OCI-LY1 (cell line): ENCODE results near the gene ITPK1.

Experiments
- H2AFZ ChIP-seq: fragments of 200-600 bp; sonication (generic), shearing (Covaris generic); 2 replicates; pipeline ENCODE4 v1.6.0; 2014; ENCODE audit warnings: antibody characterized with exemption, mild to moderate bottlenecking, low read length
- H3F3A ChIP-seq: fragments of 200-600 bp; sonication (generic), shearing (Covaris generic); 2 replicates; pipeline ENCODE4 v1.6.0; 2014; ENCODE audit warnings: mild to moderate bottlenecking, antibody characterized with exemption, low read length, moderate library complexity; ENCODE audit not compliant: insufficient read depth
- H3K27ac ChIP-seq: fragments of 200-600 bp; sonication (generic); 2 replicates; pipeline ENCODE4 v1.5.1; 2014; ENCODE audit warnings: low read length, mixed run types, mild to moderate bottlenecking, low read depth; ENCODE audit not compliant: poor library complexity, severe bottlenecking
- H3K27me3 ChIP-seq: fragments of 200-600 bp; sonication (generic); 2 replicates; pipeline ENCODE4 v1.6.0; 2014; ENCODE audit warnings: antibody characterized with exemption, mild to moderate bottlenecking, low read length, moderate library complexity; ENCODE audit not compliant: insufficient read depth
- H3K36me3 ChIP-seq: fragments of 200-600 bp; sonication (generic); 2 replicates; pipeline ENCODE4 v1.6.1; 2014; ENCODE audit warnings: mild to moderate bottlenecking, antibody characterized with exemption, low read length, moderate library complexity, mixed read lengths; ENCODE audit not compliant: insufficient read depth
- H3K4me1 ChIP-seq: fragments of 200-600 bp; sonication (generic); 2 replicates; pipeline ENCODE4 v1.5.1; 2014; ENCODE audit warnings: mild to moderate bottlenecking, low read length, moderate library complexity; ENCODE audit not compliant: insufficient read depth, severe bottlenecking
- H3K4me2 ChIP-seq: fragments of 200-600 bp; sonication (generic), shearing (Covaris generic); 2 replicates; pipeline ENCODE4 v1.6.1; 2014; ENCODE audit warnings: low read length
- H3K4me3 ChIP-seq: fragments of 200-600 bp; sonication (generic); 2 replicates; pipeline ENCODE4 v1.5.1; 2014; ENCODE audit warnings: low read length, low read depth, mild to moderate bottlenecking, mixed read lengths; ENCODE audit not compliant: poor library complexity, severe bottlenecking
- H3K79me2 ChIP-seq: fragments of 200-600 bp; shearing (Covaris generic); 2 replicates; pipeline ENCODE4 v1.6.1; 2016; ENCODE audit warnings: mixed run types, low read length, mixed read lengths; ENCODE audit not compliant: insufficient read depth
- H3K9ac ChIP-seq: fragments of 200-600 bp; sonication (generic), shearing (Covaris generic); 2 replicates; pipeline ENCODE4 v1.6.1; 2014; ENCODE audit warnings: mild to moderate bottlenecking, low read length, mixed read lengths
- H3K9me2 ChIP-seq: fragments of 200-600 bp; sonication (generic), shearing (Covaris generic); 2 replicates; pipeline ENCODE4 v1.6.1; 2014; ENCODE audit warnings: low read depth, mild to moderate bottlenecking, low read length, mixed read lengths
- H3K9me3 ChIP-seq: fragments of 200-600 bp; shearing (Covaris generic); 2 replicates; pipeline ENCODE4 v1.6.1; 2014; ENCODE audit warnings: low read length, mixed read lengths
- H4K20me1 ChIP-seq: fragments of 200-600 bp; sonication (generic), shearing (Covaris generic); 2 replicates; pipeline ENCODE4 v1.6.0; 2016; ENCODE audit warnings: mild to moderate bottlenecking, low read length; ENCODE audit not compliant: insufficient read depth
- EZH2 ChIP-seq: fragments of 200-600 bp; sonication (generic), shearing (Covaris generic); IDR thresholded peaks from 2 replicates; pipeline ENCODE4 v1.8.0; 2017; ENCODE audit warnings: borderline replicate concordance, mixed run types, mild to moderate bottlenecking, antibody characterized with exemption, low read length, moderate library complexity, mixed read lengths
- TF ChIP-seq, protein P1 (sequence below): fragments of 200-600 bp; sonication (generic), shearing (Covaris generic); IDR thresholded peaks from 2 replicates; pipeline ENCODE4 v1.5.1; 2017; ENCODE audit warnings: mild to moderate bottlenecking, antibody characterized with exemption, low read length, moderate library complexity, mixed read lengths

The ITPK1 gene

DNA sequence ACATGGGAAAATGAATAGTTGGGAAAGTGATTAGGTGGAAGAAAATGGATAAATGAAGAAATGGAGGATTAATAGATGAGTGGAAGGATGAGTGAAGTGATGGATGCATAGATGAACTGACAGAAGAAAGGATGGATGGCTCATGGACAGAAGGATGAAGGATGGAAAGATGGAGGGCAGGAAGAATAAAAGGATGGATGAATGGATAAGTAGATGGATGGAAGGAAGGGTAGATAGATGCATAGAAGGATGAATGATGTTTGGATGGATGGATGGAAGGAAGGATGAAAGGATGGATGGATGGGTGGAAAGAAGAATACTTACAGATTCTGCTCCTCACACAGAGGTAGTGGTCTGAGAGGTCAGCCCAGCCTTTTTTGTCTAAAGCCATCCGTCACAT lies 228.6 kb downstream of the ITPK1 start:
- H3K79me2 ChIP-seq: no peaks in the 10 kb centered on the region
- H3F3A ChIP-seq: no peaks in the 10 kb centered on the region
- H4K20me1 ChIP-seq: no peaks in the 10 kb centered on the region
- H3K9ac ChIP-seq: no peak overlapping the region
- no peak for TF ChIP-seq EZH2
- TF ChIP-seq, protein P1, sequence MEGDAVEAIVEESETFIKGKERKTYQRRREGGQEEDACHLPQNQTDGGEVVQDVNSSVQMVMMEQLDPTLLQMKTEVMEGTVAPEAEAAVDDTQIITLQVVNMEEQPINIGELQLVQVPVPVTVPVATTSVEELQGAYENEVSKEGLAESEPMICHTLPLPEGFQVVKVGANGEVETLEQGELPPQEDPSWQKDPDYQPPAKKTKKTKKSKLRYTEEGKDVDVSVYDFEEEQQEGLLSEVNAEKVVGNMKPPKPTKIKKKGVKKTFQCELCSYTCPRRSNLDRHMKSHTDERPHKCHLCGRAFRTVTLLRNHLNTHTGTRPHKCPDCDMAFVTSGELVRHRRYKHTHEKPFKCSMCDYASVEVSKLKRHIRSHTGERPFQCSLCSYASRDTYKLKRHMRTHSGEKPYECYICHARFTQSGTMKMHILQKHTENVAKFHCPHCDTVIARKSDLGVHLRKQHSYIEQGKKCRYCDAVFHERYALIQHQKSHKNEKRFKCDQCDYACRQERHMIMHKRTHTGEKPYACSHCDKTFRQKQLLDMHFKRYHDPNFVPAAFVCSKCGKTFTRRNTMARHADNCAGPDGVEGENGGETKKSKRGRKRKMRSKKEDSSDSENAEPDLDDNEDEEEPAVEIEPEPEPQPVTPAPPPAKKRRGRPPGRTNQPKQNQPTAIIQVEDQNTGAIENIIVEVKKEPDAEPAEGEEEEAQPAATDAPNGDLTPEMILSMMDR: no peak
- H3K9me2 ChIP-seq: no peaks in the 10 kb centered on the region
- H3K27me3 ChIP-seq: peaks cover 4% of the 10 kb centered on the region; the same call in 1 of the 2 replicates
- H3K27ac ChIP-seq: no peak overlapping the region
- H2AFZ ChIP-seq: no peak overlapping the region
- H3K9me3 ChIP-seq: no peaks in the 10 kb centered on the region
- H3K4me3 ChIP-seq: no peak overlapping the region
- no peaks in the 10 kb centered on the region for H3K4me1 ChIP-seq
- no peak overlapping the region for H3K4me2 ChIP-seq
- no peaks in the 10 kb centered on the region for H3K36me3 ChIP-seq
